ENCODE measurements around the gene CST6.

The CST6 gene

GRCh38 chr11:65967329-65967934, 44.4 kb upstream of the CST6 start:
- TF ChIP-seq CTCF (IDR thresholded peaks at IDR 0.05; ENCODE audit: poor library complexity, severe bottlenecking): no peak
- peaks cover 5% of the 10 kb centered on the region for H3K4me1 ChIP-seq (ENCODE audit: insufficient read depth, poor library complexity, severe bottlenecking)
- ATAC-seq (ENCODE audit: low read depth) (no peak), DNase-seq (ENCODE audit: low spot score) (no peak)
- peaks cover 59% of the 10 kb centered on the region for H3K36me3 ChIP-seq (ENCODE audit: low read depth)
- no peak overlapping the region for H3K4me3 ChIP-seq (ENCODE audit: severe bottlenecking)
- H3K9me3 ChIP-seq (ENCODE audit: severe bottlenecking): no peaks in the 10 kb centered on the region
- H3K27me3 ChIP-seq (ENCODE audit: insufficient read depth, poor library complexity, severe bottlenecking): no peaks in the 10 kb centered on the region
- H3K27ac ChIP-seq (ENCODE audit: poor library complexity, severe bottlenecking): no peak overlapping the region

- H3K27ac ChIP-seq (ENCODE audit: poor library complexity, severe bottlenecking): no peak overlapping the region
- H3K4me1 ChIP-seq (ENCODE audit: insufficient read depth, poor library complexity, severe bottlenecking): no peaks in the 10 kb centered on the region
- peaks cover 60% of the 10 kb centered on the region for H3K36me3 ChIP-seq (ENCODE audit: low read depth)
- H3K9me3 ChIP-seq (ENCODE audit: severe bottlenecking): no peaks in the 10 kb centered on the region
- no peak overlapping the region for H3K4me3 ChIP-seq (ENCODE audit: severe bottlenecking)
- H3K27me3 ChIP-seq (ENCODE audit: insufficient read depth, poor library complexity, severe bottlenecking): no peaks in the 10 kb centered on the region
- ATAC-seq (ENCODE audit: low read depth) (peak; percentile 16; the same call in 1 of the 3 replicates), DNase-seq (ENCODE audit: low spot score) (no peak)
- TF ChIP-seq CTCF (IDR thresholded peaks at IDR 0.05; ENCODE audit: poor library complexity, severe bottlenecking): no peak
Observed at GRCh38 chr11:65968600-65969482, 43.0 kb upstream of the CST6 start.

- H3K4me1 ChIP-seq (ENCODE audit: insufficient read depth, poor library complexity, severe bottlenecking): no peaks in the 10 kb centered on the region
- ATAC-seq (ENCODE audit: low read depth): no peak
- no peak overlapping the region for H3K27ac ChIP-seq (ENCODE audit: poor library complexity, severe bottlenecking)
- H3K36me3 ChIP-seq (ENCODE audit: low read depth): peaks cover 41% of the 10 kb centered on the region
- H3K9me3 ChIP-seq (ENCODE audit: severe bottlenecking): no peaks in the 10 kb centered on the region
- TF ChIP-seq CTCF (IDR thresholded peaks at IDR 0.05; ENCODE audit: poor library complexity, severe bottlenecking): no peak
- no peak overlapping the region for H3K4me3 ChIP-seq (ENCODE audit: severe bottlenecking)
- DNase-seq (ENCODE audit: low spot score): no peak
- no peaks in the 10 kb centered on the region for H3K27me3 ChIP-seq (ENCODE audit: insufficient read depth, poor library complexity, severe bottlenecking)
Observed at GRCh38 chr11:65972116-65972515, 39.7 kb upstream of the CST6 start.

GRCh38 chr11:65973439-65974110, 38.2 kb upstream of the CST6 start:
- no peak for TF ChIP-seq CTCF (IDR thresholded peaks at IDR 0.05; ENCODE audit: poor library complexity, severe bottlenecking)
- peak; percentile 63 for ATAC-seq (ENCODE audit: low read depth)
- Histone ChIP-seq H3K4me3 (ENCODE audit: severe bottlenecking) (no peak overlapping the region), H3K9me3 (ENCODE audit: severe bottlenecking) (no peaks in the 10 kb centered on the region), H3K4me1 (ENCODE audit: insufficient read depth, poor library complexity, severe bottlenecking) (no peaks in the 10 kb centered on the region), H3K36me3 (ENCODE audit: low read depth) (peaks cover 49% of the 10 kb centered on the region), H3K27ac (ENCODE audit: poor library complexity, severe bottlenecking) (no peak overlapping the region), H3K27me3 (ENCODE audit: insufficient read depth, poor library complexity, severe bottlenecking) (no peaks in the 10 kb centered on the region)
- DNase-seq (ENCODE audit: low spot score): no peak
